HepG2 (cell line): ENCODE results near the gene GDPD1. TPM values are rescaled to one million over a fixed set of nuclear protein-coding genes. Genes with fewer than 3 reads are reported as not detected.
"Not testable (repeated sequence)": the region's sequence is repeated elsewhere in the genome, so short reads cannot be mapped to it uniquely, and the experiment has no call there.

Experiments used
- ARID5B ChIP-seq: IDR thresholded peaks from 2 replicates; pipeline ENCODE4 v1.4.0; 2020; ENCODE audit warnings: mild to moderate bottlenecking, missing genetic modification reagents
- BCL6 ChIP-seq: IDR thresholded peaks from 2 replicates; pipeline ENCODE4 v1.6.1; 2016; ENCODE audit warnings: missing genetic modification reagents, missing compliant biosample characterization
- BORCS8-MEF2B ChIP-seq: sonication (generic); formaldehyde crosslinking; IDR thresholded peaks from 2 replicates; pipeline ENCODE4 v1.8.0; 2022; ENCODE audit warnings: mild to moderate bottlenecking, missing genetic modification reagents
- ELF3 ChIP-seq: IDR thresholded peaks from 2 replicates; pipeline ENCODE4 v1.6.1; 2016; ENCODE audit warnings: missing genetic modification reagents, missing compliant biosample characterization
- ERF ChIP-seq: IDR thresholded peaks from 2 replicates; pipeline ENCODE4 v1.6.1; 2018; ENCODE audit warnings: missing biosample characterization, missing genetic modification reagents
- KLF16 ChIP-seq, 2 experiments: sonication (generic) in 1 of 2; formaldehyde crosslinking in 1 of 2; IDR thresholded peaks; 2 replicates each; pipeline versions ENCODE4 v1.6.1 to v1.8.0; 2016 to 2023; ENCODE audit warnings: missing genetic modification reagents in 2 of 2, missing compliant biosample characterization in 1 of 2
- LCORL ChIP-seq, 2 experiments: fragments of 450-650 bp in 1 of 2; sonication (generic) in 1 of 2; formaldehyde crosslinking in 1 of 2; IDR thresholded peaks; 2 replicates each; pipeline versions ENCODE4 v1.5.0 to v1.6.1; 2017 to 2020; ENCODE audit warnings: antibody characterized with exemption in 1 of 2, missing genetic modification reagents in 1 of 2
- MIXL1 ChIP-seq: IDR thresholded peaks from 2 replicates; pipeline ENCODE4 v1.6.1; 2016
- RARA ChIP-seq: IDR thresholded peaks from 2 replicates; pipeline ENCODE4 v1.6.1; 2016; ENCODE audit warnings: missing genetic modification reagents, missing compliant biosample characterization
- RCOR2 ChIP-seq: IDR thresholded peaks from 2 replicates; pipeline ENCODE4 v1.6.1; 2016; ENCODE audit warnings: missing biosample characterization, missing genetic modification reagents
- TOE1 ChIP-seq: sonication (generic); formaldehyde crosslinking; IDR thresholded peaks from 2 replicates; pipeline ENCODE4 v1.4.0; 2020; ENCODE audit warnings: mild to moderate bottlenecking, missing genetic modification reagents
- ZBTB42 ChIP-seq: sonication (generic); formaldehyde crosslinking; IDR thresholded peaks from 2 replicates; pipeline ENCODE4 v1.5.0; 2020; ENCODE audit warnings: mild to moderate bottlenecking, missing genetic modification reagents
- ZMYM3 ChIP-seq: sonication (generic); formaldehyde crosslinking; IDR thresholded peaks from 2 replicates; pipeline ENCODE4 v1.5.1; 2020; ENCODE audit warnings: mild to moderate bottlenecking, missing genetic modification reagents
- ZNF232 ChIP-seq: sonication (generic); formaldehyde crosslinking; IDR thresholded peaks from 2 replicates; pipeline ENCODE4 v1.4.0; 2020; ENCODE audit warnings: missing genetic modification reagents, borderline replicate concordance
- ZNF550 ChIP-seq: sonication (generic); formaldehyde crosslinking; IDR thresholded peaks from 2 replicates; pipeline ENCODE4 v1.4.0; 2020; ENCODE audit warnings: mild to moderate bottlenecking, missing genetic modification reagents, borderline replicate concordance
- ZNF615 ChIP-seq: sonication (generic); formaldehyde crosslinking; IDR thresholded peaks from 2 replicates; pipeline ENCODE4 v1.5.0; 2020; ENCODE audit warnings: mild to moderate bottlenecking, missing genetic modification reagents, borderline replicate concordance
- ZNF652 ChIP-seq: IDR thresholded peaks from 2 replicates; pipeline ENCODE4 v1.6.1; 2016; ENCODE audit warnings: low read depth, borderline replicate concordance
- ZNF710 ChIP-seq: sonication (generic); formaldehyde crosslinking; IDR thresholded peaks from 2 replicates; pipeline ENCODE4 v1.5.0; 2020; ENCODE audit warnings: mild to moderate bottlenecking, missing genetic modification reagents, borderline replicate concordance
- ZNF784 ChIP-seq: sonication (generic); formaldehyde crosslinking; IDR thresholded peaks from 2 replicates; pipeline ENCODE4 v1.5.1; 2020; ENCODE audit warnings: missing genetic modification reagents, mild to moderate bottlenecking, borderline replicate concordance
- ZNF800 ChIP-seq: sonication (generic); formaldehyde crosslinking; IDR thresholded peaks from 2 replicates; pipeline ENCODE4 v1.4.0; 2020; ENCODE audit warnings: missing genetic modification reagents
- polyA plus RNA-seq, 8 experiments: library from polyadenylated mRNA; depleted of rRNA in 3 of 8; stranded (reverse) in 7 of 8; unstranded in 1 of 8; fragments of >200 nt; fragmentation: Illumina TruSeq in 4 of 8; extraction: Trizol in 4 of 8; gene quantifications; 2 replicates each; pipeline versions ENCODE4 v1.2.1 to v1.2.3, GENCODE V29; 2011 to 2016; ENCODE audit warnings: low read depth in 4 of 8, missing spikeins in 1 of 8, mixed read lengths in 1 of 8; ENCODE audit not compliant: insufficient read depth in 1 of 8
- total RNA-seq, 5 experiments: library from RNA; depleted of rRNA; stranded (reverse); fragments of >200 nt; fragmentation: Illumina TruSeq; extraction: Trizol; gene quantifications; 2 replicates each; pipeline ENCODE4 v1.2.3, GENCODE V29; 2016; ENCODE audit warnings: low read depth in 1 of 5

The GDPD1 gene
- total and polyA plus RNA-seq, 2 of the 13 experiments (the other 11 are each of a cell fraction or from before 2014, with no cell fraction given), result 6.0 to 7.7 TPM

- 0 out of 2 replicates have a peak, but pooled peaks have one; percentile 28 for TF ChIP-seq ELF3 (CRISPR knock-in tag)
- peak; percentile 88 for TF ChIP-seq ZNF652
- TF ChIP-seq ZNF232, result 0 out of 2 replicates have a peak, but pooled peaks have one; percentile 17
- 0 out of 2 replicates have a peak, but pooled peaks have one; percentile 22 for TF ChIP-seq ZNF710 (CRISPR knock-in tag)
- TF ChIP-seq TOE1 (CRISPR knock-in tag), result 0 out of 2 replicates have a peak, but pooled peaks have one; percentile 31
- peak in 1 of 2 experiments; percentile 36; a peak in 1 of 4 replicates for TF ChIP-seq KLF16 (CRISPR knock-in tag; IDR thresholded peaks at IDR 0.05)
- TF ChIP-seq ARID5B (CRISPR knock-in tag), result peak; percentile 56
- 0 out of 2 replicates have a peak, but pooled peaks have one; percentile 23 for TF ChIP-seq RARA (CRISPR knock-in tag)
- peak; percentile 31; the same call in 1 of the 2 replicates for TF ChIP-seq ZNF784 (CRISPR knock-in tag)
- 0 out of 2 replicates have a peak, but pooled peaks have one; percentile 4 for TF ChIP-seq BCL6
- 0 out of 2 replicates have a peak, but pooled peaks have one; percentile 28 for TF ChIP-seq ZNF550 (CRISPR knock-in tag)
- 0 out of 2 replicates have a peak, but pooled peaks have one; percentile 19 for TF ChIP-seq ZBTB42 (CRISPR knock-in tag)
- TF ChIP-seq ERF, result peak; percentile 57; the same call in 1 of the 2 replicates
- 0 out of 2 replicates have a peak, but pooled peaks have one; percentile 38 for TF ChIP-seq ZNF615 (CRISPR knock-in tag)
- 0 out of 2 replicates have a peak, but pooled peaks have one; percentile 24 for TF ChIP-seq ZMYM3 (CRISPR knock-in tag)
- TF ChIP-seq BORCS8-MEF2B (CRISPR knock-in tag), result peak; percentile 67; the same call in 1 of the 2 replicates
- TF ChIP-seq ZNF800 (CRISPR knock-in tag), result 0 out of 2 replicates have a peak, but pooled peaks have one; percentile 28
- TF ChIP-seq RCOR2 (CRISPR knock-in tag), result peak; percentile 39; the same call in 1 of the 2 replicates
- TF ChIP-seq LCORL (IDR thresholded peaks at IDR 0.05), result not testable (repeated sequence)
- TF ChIP-seq LCORL (CRISPR knock-in tag; IDR thresholded peaks at IDR 0.05), result peak; percentile 42
- peak; percentile 16; the same call in 1 of the 2 replicates for TF ChIP-seq MIXL1 (CRISPR knock-in tag)
These were observed 70.1 kb downstream of the GDPD1 start (continued) for GRCh38 chr17:59290302-59290998.
